Hippocampal formation (tissue), 2 donors: ENCODE results near the gene CA14.
"Not testable (repeated sequence)": the region's sequence is repeated elsewhere in the genome, so short reads cannot be mapped to it uniquely, and the experiment has no call there.

Source experiments
- DNase-seq, 2 donors: peaks; one replicate each; lab custom pipeline; 2025; lab: John Stamatoyannopoulos, UW

CA14 gene

DNA sequence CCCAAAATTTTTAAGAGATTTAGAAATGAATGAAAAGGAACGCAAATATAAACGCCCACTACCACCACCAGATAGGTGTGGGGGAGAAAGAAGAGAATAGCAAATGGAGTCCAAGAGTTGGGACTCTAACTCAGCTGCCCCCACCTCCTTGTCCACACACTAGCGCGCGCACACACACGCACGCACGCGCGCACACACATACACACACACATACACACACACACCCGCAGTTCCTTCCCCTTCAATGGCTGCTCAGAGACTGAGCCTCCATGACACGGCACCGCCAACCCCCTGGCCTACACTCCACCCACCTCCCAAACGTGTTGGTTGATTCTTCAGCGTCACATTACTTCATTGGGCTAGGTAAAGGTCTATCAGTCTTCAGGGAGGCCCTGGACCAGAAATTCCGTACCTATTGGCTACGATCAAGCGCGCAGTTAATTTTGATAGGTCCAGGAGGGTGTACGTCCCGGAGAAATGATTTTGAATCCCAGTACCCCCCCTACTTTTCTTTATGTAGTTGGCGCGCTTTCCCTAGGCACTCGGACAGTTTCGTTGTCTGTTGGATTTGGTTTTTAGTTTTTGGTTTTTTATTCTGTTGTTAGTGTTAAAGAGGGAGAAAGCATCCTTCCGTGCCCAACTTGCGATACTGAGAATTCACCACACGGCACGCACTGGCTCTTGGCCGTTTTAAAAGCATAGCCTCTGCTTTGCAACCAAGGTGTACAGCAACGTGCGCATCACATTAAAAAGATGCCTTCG, 21.5 kb upstream of the CA14 start, which contains the start of gene ANP32E:
Gene ANP32E (minus strand): TSS at position 261 of the 762 bp plus-strand sequence. CDS start 326 bp downstream, outside the sequence.
- peak; percentile 90 to 99 for DNase-seq

DNA sequence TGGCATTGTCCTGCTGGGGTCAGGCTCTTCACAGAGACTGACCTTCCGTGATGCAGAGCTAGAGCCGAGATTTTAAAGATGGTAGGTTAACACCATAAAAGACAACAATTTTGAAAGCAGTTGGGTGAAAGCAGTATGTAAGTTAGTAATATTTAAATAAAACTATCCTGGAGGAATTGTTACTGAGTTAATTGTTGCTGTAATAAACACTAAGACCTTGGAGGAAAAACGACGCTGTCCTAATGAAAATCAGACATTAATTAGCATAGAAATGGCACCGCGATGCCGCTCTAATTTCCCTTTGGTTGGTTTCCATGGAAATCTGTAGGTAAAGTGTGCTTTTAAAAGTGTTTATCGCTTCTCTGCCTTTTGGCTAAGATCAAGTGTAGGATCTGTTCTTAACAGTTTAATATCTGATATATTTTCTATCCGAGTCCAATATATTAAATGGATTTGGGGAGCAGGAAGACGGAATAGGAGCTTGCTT, 20.9 kb upstream of the CA14 start:
- DNase-seq, result no peak

DNA sequence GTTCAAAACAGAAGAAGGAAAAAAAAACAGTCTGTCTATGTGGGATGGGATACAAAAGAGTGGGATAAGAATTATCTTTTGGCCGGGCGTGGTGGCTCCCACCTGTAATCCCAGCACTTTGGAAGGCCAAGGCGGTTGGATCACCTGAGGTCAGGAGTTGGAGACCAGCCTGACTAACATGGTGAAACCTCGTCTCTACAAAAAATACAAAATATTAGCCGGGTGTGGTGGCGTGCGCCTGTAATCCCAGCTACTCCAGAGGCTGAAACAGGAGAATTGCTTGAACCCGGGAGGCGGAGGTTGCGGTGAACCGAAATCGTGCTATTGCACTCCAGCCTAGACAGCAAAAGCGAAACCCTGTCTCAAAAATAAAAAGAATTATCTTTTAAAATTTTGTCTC, 20.4 kb upstream of the CA14 start:
- not testable (repeated sequence) for DNase-seq

DNA sequence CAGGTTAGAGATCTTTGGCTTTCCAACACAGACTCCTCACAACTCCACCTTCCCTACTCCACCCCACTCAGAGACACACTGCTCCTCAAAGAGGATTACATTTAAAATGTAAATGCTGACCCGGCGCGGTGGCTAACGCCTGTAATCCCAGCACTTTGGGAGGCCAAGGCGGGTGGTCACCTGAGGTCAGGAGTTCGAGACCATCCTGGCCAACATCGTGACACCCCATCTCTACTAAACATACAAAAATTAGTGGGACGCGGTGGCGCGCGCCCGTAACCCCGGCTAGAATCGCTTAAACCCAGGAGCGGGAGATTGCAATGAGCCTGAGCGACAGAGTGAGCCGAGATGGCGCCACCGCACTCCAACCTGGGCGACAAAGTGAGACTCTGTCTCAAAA, 19.8 kb upstream of the CA14 start:
- DNase-seq, result no peak

DNA sequence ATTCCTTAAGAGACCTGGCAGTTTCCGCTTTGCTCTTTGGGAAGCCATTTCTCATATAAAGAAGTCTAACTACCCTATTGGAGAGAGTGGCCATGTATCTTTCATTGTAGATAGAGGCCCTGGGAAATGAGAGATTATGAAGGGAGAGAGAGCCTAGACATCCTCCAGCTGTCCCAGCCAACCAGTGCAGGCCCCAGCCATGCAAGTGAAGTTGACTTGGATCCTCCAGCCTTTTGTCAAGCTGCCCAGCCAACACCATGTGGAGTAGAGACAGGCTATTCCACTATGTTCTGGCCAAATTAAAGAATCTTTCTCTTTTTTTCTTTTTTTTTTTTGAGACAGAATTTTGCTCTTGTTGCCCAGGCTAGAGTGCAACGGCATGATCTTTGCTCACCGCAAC, 14.6 kb upstream of the CA14 start:
- no peak for DNase-seq

DNA sequence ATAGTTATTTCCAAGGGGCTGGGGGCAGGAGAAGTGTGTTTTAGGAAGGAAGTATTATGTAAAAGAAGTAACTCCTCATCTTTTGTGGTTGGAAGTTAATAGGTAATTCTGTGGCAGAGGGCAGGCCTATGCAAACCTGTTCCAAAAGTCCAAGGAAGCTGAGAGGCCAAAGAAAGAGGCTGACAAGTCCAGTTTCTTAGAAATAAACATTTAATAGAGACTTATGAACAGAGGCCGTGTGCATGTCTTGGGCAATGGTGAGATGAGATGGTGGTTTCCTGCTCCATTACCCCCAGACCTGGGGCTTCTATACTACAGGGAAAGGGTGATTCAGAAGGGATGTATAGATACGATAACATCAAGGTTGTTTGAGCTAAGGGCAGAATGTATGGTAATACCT, 7.6 kb upstream of the CA14 start:
- DNase-seq, result no peak

DNA sequence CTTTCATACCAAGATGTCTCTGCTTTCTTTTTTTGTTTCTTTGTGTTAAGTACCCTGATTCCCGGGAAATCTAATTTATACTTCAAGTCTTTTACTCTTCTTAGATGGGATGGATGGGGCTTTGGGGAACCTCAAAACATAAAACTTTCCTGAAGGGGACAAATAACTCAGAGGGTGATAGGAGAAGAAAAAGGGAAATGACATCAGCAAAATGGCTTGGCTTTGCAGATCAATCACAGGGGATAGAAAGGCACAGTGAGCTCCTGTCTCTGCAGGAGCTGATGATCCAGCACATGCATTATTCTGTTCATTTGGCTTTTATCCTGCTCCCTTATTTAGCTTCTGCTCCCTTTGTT, 1.4 kb upstream of the CA14 start:
- DNase-seq, result no peak

DNA sequence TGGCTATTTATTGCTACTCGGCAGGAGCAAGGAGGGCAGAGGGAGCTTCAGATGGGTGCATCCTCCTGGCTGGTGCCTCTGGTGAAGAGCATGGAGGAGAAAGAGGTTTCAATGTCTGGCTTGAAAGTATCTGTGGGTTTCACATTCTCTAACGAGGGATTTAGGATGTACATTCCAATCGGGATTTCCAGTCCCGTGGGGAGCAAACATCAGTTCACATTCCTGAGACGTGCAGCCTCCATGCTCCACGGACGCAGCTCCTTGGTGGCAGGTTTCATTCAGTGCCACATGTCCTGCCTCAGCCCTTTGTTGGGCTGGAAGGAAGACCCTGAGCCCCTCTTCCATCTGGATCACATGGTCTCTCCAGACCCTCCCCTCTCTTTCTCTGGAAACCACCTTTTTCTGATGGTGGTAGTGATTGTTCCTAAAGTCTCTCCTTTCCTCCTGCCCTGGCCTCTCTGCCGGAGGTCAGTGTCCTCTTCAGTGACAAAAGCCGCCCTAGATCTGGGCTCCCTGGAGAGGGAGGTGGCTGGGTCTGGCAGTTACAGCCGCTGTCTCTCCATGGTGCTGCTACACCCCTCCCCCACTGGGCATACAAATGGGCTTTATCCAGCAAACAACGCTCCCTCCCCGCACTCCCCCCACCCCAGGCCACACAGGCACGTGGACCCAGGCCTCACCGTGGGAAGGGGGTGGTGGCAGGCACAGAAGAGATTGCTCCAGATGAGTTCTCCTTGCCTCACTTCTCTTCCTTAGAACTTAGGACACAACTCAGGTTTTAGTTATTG, 826 bp upstream of the CA14 start:
- DNase-seq, result peak; percentile 63 to 65

DNA sequence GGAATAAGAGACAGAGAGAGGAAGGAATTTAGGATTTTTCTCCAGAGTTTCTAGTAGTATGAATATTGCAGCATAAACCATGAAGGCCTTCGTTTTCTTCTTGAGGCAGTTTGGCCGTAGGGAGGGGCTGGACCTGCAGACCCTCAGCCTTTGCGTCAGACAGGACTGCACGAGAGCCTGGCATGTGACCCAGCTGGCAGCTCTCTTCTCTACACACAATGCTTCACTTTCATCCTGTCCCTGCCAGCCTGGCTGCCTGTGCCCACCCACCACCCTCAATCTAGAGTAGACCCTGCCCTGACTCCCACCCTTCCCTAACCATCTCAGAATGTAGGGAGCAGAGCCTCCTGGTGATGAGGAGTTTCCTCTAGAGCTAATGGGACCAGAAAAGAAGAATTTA, 1.6 kb downstream of the CA14 start:
- DNase-seq, result peak; percentile 8 to 16

DNA sequence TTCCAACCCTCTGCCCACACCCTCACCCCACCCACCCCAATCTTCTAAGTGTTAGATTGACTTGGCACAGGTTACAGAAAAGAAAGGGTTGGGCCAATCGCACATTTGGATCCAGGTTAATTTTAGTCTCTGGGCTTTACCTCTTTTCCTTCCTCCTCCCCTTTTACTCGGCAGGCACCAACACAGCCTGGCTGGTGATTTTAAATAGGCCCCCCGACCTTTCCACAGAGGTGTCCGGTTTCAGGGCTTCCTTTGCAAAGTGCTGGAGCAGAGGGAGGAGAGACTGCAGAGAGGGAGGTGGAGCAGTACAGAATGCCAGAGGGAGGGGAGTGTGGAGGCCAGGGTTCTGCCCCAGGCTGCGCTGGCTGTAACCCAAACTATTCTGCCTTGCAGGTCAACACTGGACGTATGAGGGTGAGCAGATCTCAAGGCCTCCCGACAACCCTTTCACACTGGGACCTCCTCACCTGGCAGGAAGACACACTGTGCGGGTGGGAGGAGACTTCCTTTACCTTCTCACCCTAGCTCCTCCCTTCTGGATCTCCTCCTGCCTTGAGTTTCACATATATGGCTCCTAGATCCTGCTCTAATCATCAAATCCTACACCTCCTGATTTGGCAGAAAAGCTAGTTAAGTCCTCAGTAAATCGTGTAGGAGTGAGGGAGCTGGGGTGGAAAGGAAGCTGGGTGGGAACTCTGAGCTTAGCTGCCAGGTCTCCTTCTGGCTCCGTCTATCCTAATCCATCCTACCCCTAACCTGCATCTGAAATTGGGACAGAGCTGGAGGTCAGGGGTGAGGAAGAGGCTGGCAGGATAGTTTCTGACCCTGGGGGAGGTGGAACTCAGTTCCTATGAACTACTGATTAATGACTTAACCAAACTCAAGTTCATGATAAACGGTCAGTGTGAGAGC, 2.4 kb downstream of the CA14 start:
- no peak for DNase-seq

DNA sequence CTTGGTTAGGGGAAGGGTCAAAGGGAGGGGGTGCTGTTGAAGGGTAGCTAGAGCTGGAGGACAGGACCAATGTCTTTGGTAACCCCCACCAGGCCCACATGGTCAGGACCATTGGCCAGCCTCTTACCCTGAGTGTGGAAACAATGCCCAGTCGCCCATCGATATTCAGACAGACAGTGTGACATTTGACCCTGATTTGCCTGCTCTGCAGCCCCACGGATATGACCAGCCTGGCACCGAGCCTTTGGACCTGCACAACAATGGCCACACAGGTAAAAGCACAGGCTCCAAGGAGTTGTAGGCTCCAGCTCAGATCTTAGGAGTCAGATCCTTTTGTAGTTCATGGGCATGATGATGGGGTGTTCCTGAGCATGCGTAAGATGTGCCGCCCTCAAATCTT, 3.8 kb downstream of the CA14 start:
- DNase-seq, result no peak

DNA sequence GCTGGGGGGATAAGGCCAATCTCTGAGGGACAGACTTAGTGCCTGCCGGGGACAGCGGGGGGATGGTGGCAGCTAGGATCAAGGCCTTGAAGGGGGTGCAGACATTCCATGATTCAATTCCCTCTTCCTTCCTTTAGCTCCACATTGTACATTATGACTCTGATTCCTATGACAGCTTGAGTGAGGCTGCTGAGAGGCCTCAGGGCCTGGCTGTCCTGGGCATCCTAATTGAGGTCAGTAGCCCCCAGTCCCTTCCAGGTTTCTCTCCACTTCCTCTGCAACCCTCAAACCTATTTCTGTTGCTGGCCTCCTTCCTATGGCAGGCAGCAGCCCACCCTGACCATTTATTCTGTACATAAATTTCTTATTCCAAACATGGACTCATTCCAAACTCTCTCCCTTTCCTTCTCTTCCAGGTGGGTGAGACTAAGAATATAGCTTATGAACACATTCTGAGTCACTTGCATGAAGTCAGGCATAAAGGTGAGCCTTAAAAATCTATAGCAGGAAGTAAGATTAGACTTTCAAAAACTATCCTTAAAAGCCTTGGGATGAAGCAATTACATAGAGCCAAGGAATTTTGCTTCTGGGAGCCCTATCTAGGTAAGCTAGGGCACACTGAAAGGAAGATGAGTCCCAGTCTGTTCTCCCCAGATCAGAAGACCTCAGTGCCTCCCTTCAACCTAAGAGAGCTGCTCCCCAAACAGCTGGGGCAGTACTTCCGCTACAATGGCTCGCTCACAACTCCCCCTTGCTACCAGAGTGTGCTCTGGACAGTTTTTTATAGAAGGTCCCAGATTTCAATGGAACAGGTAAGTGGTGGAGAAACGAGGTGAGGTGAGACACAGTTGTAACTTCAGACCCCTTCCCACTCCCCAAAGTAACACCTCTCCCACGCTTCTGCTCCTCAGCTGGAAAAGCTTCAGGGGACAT, 5.1 kb downstream of the CA14 start:
- DNase-seq, result no peak

DNA sequence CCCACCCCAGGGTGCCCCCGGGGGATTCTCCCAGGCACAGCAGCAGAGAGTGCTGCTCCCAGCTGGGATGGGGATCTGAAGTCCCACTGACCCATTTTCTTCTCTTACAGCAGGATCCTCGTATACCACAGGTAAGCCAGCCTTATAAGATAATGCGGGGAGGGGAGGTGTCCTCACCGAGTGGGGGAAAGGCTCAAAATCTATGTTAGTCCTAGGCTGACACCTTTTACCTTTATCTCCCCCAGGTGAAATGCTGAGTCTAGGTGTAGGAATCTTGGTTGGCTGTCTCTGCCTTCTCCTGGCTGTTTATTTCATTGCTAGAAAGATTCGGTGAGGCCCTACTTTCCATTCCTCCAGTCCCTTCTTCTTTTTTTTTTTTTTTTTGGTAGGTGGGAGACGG, 6.0 kb downstream of the CA14 start:
- no peak for DNase-seq

DNA sequence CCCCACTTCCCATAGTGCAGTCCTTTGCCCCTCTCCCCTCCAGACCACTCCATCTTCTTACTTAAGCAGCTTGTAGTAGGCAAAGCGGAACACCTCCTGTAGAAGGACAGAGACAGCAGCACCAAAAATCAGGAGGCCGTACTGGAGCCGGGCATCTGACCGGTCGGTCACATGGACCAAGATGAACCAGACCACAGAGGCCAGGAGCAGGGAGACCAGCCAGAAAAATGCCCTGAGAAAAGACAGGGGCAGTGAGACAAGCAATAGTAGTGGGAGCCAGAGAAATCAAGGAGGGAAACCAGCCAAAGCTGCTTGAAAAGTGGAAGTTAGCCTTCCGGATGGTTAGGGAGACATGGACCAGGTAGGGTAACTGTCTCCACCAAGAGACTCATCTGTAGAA, 10.3 kb downstream of the CA14 start:
- DNase-seq, result no peak

DNA sequence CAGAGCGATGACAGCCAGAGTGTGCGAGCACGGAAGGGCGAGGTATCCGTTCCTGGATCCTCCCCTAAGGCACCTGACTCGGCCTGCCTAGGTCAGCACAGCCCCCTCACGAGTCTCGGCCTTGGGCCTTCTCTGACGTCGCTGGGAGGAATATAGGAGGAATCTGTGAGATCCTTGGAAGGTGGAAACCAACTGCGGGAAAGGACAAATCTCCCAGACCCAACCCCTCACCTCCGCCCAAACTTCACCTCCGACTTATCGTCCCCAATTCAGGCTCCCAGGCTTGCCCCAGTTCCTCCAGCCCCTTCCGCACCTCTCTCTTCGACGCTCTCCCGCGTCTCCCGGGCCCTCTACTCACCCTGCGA, 10.7 kb downstream of the CA14 start:
- DNase-seq, result no peak

DNA sequence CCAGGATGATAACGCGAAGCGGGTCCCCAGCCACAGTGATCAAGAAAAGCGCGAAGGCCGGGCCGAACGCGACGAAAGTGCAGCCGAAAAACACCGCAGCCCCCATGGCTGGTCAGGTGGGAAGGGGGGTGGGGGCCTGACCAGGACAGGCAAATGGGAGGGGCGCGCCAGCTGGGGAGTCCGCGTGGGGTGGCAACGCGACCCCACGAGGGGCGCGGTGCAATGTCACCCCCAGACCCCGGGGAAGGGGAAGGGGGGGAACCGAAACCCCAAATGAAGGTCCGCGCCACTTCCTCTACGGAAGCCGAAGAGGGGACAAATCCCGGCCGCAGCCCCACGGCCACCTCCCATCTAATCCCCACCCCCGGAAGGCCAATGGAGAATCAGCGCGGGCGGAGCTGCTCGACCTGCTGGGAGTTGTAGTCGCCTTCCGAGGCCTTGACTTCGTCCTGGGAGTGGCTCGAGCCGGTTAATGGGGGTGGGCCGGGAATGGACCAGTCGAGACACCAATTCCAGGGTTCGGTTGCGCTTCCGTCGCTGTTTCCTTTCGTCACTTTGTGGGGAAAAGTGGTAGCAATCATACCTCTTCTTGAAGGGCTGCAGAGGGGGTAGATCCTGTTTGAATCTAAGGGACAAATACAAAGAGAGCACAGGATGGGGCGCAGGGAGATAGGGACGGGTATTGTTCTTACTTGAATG, 11.3 kb downstream of the CA14 start, which contains the start of gene APH1A:
Gene APH1A (minus strand): TSS at position 312 of the 699 bp plus-strand sequence. CDS start 206 bp downstream, at position 106.
- peak; percentile 98 for DNase-seq

DNA sequence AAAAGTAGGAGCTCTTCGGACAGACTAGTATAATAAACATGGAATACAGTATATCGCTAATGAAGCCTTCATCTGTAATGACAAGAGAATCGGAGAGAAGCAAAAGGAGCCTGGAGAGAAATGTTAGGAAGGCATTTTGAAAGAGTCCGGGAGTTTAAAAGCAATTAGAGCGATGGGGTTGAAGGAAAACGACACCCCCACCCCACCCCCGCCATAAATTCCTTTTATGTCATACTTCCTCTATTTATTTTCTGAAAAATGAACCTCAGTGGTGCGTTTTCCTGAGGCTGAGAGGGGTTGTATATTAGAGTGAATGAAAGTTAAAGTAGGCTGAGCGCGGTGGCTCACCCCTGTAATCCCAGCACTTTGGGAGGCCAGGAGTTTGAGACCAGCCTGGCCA, 11.9 kb downstream of the CA14 start:
- DNase-seq, result no peak

DNA sequence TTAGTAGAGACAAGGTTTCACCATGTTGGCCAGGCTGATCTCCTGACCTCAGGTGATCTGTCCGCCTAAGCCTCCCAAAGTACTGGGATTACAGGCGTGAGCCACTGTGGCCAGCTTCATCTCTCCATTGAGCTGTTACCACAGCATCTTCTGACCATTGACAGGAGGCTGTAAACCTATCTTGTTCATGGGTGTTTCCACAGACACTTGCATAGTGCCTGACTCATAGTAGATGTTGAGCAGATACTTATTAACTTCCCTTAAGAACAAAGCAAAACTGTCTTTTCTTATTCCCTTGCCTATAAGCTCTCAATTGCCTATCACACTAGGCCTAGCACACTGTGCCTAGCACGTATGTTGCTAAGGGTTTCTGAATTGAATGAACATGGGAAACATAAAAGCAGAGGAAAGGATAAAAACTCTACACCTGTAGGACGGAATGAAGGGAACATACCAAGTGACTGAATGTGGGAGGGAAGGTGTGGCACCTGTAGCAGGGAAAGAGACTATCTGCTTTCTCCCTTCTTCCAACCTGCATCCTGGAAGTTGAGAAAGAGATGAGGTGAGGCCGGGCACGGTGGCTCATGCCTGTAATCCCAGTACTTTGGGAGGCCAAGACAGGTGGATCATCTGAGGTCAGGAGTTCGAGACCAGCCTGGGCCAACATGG, 13.9 kb downstream of the CA14 start:
- DNase-seq, result no peak

DNA sequence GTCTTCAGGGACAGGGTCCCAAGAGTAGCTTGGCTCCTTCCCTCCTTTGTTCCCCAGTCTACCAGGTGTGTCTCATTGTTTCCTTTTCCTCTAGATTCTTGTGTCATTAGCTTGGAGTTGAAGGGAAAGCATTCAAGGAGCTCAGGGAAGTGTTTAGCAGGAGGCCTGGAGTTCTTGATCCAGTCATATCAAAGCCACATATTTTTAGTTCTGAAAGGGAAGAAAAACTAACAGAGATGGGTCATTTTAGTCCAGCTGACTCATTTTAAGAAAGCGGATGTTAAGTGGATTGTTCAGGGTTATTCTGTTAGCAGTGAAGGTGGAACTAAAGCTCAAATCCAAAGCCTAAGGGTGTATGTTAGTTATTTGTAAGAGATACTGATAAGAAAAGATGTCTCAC, 15.7 kb downstream of the CA14 start:
- no peak for DNase-seq
